GM23338 (cell line): Measurements from ENCODE around the gene GSTK1. TPM values are rescaled to one million over a fixed set of nuclear protein-coding genes. Genes with fewer than 3 reads are reported as not detected.

Experiments used
- ATAC-seq: fragments of 200-7000 bp; cut with Tn5 transposase; 3 replicates; pipeline ENCODE4 v1.9.1; 2020
- DNase-seq: peaks from one replicate; pipeline ENCODE4 v3.0.0-alpha.2; 2015; ENCODE audit warnings: low spot score
- H2AFZ ChIP-seq: fragments of 200-600 bp; sonication (generic); 2 replicates; pipeline ENCODE4 v1.8.0; 2016; ENCODE audit warnings: antibody characterized with exemption, mild to moderate bottlenecking, moderate library complexity
- H3F3A ChIP-seq: fragments of 200-600 bp; sonication (generic); replicated peaks from 2 replicates; pipeline ENCODE4 v1.8.0; 2017; ENCODE audit warnings: antibody characterized with exemption, mixed run types, low read depth
- H3K27ac ChIP-seq: fragments of 200-600 bp; sonication (generic); 2 replicates; pipeline ENCODE4 v1.6.1; 2016; ENCODE audit warnings: low read depth
- H3K27me3 ChIP-seq: fragments of 200-600 bp; sonication (generic); 2 replicates; pipeline ENCODE4 v1.8.0; 2016; ENCODE audit warnings: mild to moderate bottlenecking, mixed run types, moderate library complexity; ENCODE audit not compliant: insufficient read depth
- H3K36me3 ChIP-seq: fragments of 200-600 bp; sonication (generic); 2 replicates; pipeline ENCODE4 v1.8.0; 2016; ENCODE audit warnings: mild to moderate bottlenecking; ENCODE audit not compliant: insufficient read depth
- H3K4me1 ChIP-seq: fragments of 200-600 bp; sonication (generic); 2 replicates; pipeline ENCODE4 v1.8.0; 2016; ENCODE audit warnings: mild to moderate bottlenecking, moderate library complexity; ENCODE audit not compliant: insufficient read depth
- H3K4me2 ChIP-seq: fragments of 200-600 bp; sonication (generic); 2 replicates; pipeline ENCODE4 v1.7.1; 2017; ENCODE audit warnings: mixed run types
- H3K4me3 ChIP-seq: fragments of 200-600 bp; sonication (generic); 2 replicates; pipeline ENCODE4 v1.6.1; 2016; ENCODE audit warnings: mixed run types
- H3K79me2 ChIP-seq: fragments of 200-600 bp; sonication (generic); replicated peaks from 2 replicates; pipeline ENCODE4 v1.8.0; 2017; ENCODE audit warnings: mild to moderate bottlenecking; ENCODE audit not compliant: insufficient read depth
- H3K9me2 ChIP-seq: fragments of 200-600 bp; sonication (generic); 2 replicates; pipeline ENCODE4 v1.8.0; 2017; ENCODE audit not compliant: insufficient read depth
- H4K20me1 ChIP-seq: fragments of 200-600 bp; sonication (generic); replicated peaks from 2 replicates; pipeline ENCODE4 v1.8.0; 2017; ENCODE audit warnings: mild to moderate bottlenecking; ENCODE audit not compliant: insufficient read depth
- H3K27ac Mint-ChIP-seq: 2 replicates; pipeline ENCODE4 v1.8.0; 2020; ENCODE audit warnings: inconsistent platforms, mild to moderate bottlenecking, moderate library complexity, mixed read lengths
- H3K27me3 Mint-ChIP-seq: 3 replicates; pipeline ENCODE4 v1.8.0; 2022; ENCODE audit warnings: low read depth, mild to moderate bottlenecking, moderate library complexity, mixed read lengths, inconsistent platforms; ENCODE audit not compliant: insufficient read depth, poor library complexity
- H3K36me3 Mint-ChIP-seq: 3 replicates; pipeline ENCODE4 v1.8.0; 2021; ENCODE audit warnings: low read depth, mild to moderate bottlenecking, inconsistent platforms, moderate library complexity, mixed read lengths
- H3K4me1 Mint-ChIP-seq: 3 replicates; pipeline ENCODE4 v1.8.0; 2020; ENCODE audit warnings: mild to moderate bottlenecking, inconsistent platforms, mixed read lengths
- H3K4me3 Mint-ChIP-seq: 3 replicates; pipeline ENCODE4 v1.8.0; 2021; ENCODE audit warnings: moderate library complexity, mild to moderate bottlenecking, inconsistent platforms, mixed read lengths
- H3K9me3 Mint-ChIP-seq: 3 replicates; pipeline ENCODE4 v1.8.0; 2020; ENCODE audit warnings: moderate library complexity, mild to moderate bottlenecking, inconsistent platforms, mixed read lengths
- CREB1 ChIP-seq: fragments of 250-450 bp; sonication (Bioruptor Pico); IDR thresholded peaks from 2 replicates; pipeline ENCODE4 v1.5.0; 2020; ENCODE audit warnings: low read depth, mild to moderate bottlenecking, moderate library complexity
- EZH2phosphoT487 ChIP-seq: fragments of 200-600 bp; sonication (generic); IDR thresholded peaks from one replicate; pipeline ENCODE4 v1.8.1; 2018; ENCODE audit warnings: antibody characterized with exemption; ENCODE audit not compliant: unreplicated experiment
- POLR2AphosphoS5 ChIP-seq: IDR thresholded peaks from 2 replicates; pipeline ENCODE4 v1.6.1; 2016; ENCODE audit warnings: antibody characterized with exemption, low read depth
- STAT1 ChIP-seq: IDR thresholded peaks from one replicate; pipeline ENCODE4 v1.6.1; 2016; ENCODE audit warnings: antibody characterized with exemption; ENCODE audit not compliant: unreplicated experiment
- ZNF331 ChIP-seq: fragments of 250-450 bp; sonication (Bioruptor Pico); IDR thresholded peaks from 2 replicates; pipeline ENCODE4 v1.5.0; 2020; ENCODE audit warnings: low read depth, mild to moderate bottlenecking, moderate library complexity
- ZNF462 ChIP-seq: fragments of 250-450 bp; sonication (Bioruptor Pico); IDR thresholded peaks from 2 replicates; pipeline ENCODE4 v1.5.0; 2020; ENCODE audit warnings: mild to moderate bottlenecking, moderate library complexity
- polyA plus RNA-seq: library from polyadenylated mRNA; unstranded; fragments of >200 nt; fragmentation: Nextera tagmentation; extraction: Ambion mirVana; gene quantifications from 2 replicates; pipeline ENCODE4 v1.2.1, GENCODE V29; 2016
- total RNA-seq: library from RNA; depleted of rRNA; stranded (reverse); fragments of >200 nt; shearing (Covaris generic); gene quantifications from 2 replicates; pipeline ENCODE4 v1.2.3, GENCODE V29; 2014
- TF ChIP-seq, protein P1 (sequence below), 2 experiments: fragments of 200-600 bp in 1 of 2; sonication (generic) in 1 of 2; conservative IDR thresholded peaks; 2 replicates each; pipeline versions ENCODE4 v1.5.1 to v1.6.1; 2016 to 2017; ENCODE audit warnings: antibody characterized with exemption in 2 of 2, low read depth in 2 of 2, mild to moderate bottlenecking in 2 of 2, moderate library complexity in 1 of 2

GSTK1 gene
- total and polyA plus RNA-seq, 2 experiments from 2014 or later, result 26.4 to 27.5 TPM

- TF ChIP-seq ZNF462 (no peak), EZH2phosphoT487 (no peak), CREB1 (CRISPR knock-in tag) (no peak), STAT1 (no peak), POLR2AphosphoS5 (no peak), ZNF331 (no peak)
Measured at GRCh38 chr7:143216686-143217085, 46.6 kb upstream of the GSTK1 start (continued).

DNA sequence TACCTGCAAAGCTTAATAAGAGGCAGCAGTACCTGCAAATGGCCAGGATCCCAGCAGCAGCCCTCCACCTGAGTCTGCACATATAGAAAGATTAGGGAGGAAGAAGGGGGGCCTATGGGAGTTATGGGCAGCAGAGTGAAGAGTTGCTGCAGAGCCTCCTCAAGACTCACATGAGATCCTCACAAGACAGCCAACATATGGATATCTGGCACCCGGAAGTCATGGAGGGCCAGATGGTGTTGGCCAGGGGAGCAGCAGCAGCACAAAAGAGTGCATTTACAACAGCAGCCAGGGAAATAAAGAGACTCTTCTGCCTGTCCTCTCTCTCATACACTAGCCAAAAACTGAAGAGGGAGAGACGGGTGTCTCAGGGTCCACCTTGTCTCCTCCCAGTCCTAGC, 45.4 kb upstream of the GSTK1 start:
- no peaks in the 10 kb centered on the region for H3K4me1 Mint-ChIP-seq
- Histone ChIP-seq H3K9me2 (no peaks in the 10 kb centered on the region), H3K36me3 (no peaks in the 10 kb centered on the region), H3K79me2 (no peaks in the 10 kb centered on the region), H3K27me3 (no peaks in the 10 kb centered on the region), H4K20me1 (no peaks in the 10 kb centered on the region), H3K4me2 (no peak overlapping the region), H3K27ac (no peak overlapping the region), H3K4me3 (no peak overlapping the region), H2AFZ (no peak overlapping the region), H3F3A (no peaks in the 10 kb centered on the region), H3K4me1 (no peaks in the 10 kb centered on the region)
- no peaks in the 10 kb centered on the region for H3K27me3 Mint-ChIP-seq
- ATAC-seq (no peak), DNase-seq (no peak)
- no peak overlapping the region for H3K27ac Mint-ChIP-seq
- no peaks in the 10 kb centered on the region; the same call in 2 of the 3 replicates for H3K36me3 Mint-ChIP-seq
- no peak overlapping the region for H3K4me3 Mint-ChIP-seq
- H3K9me3 Mint-ChIP-seq, result no peaks in the 10 kb centered on the region; the same call in 2 of the 3 replicates
- no peak for TF ChIP-seq POLR2AphosphoS5
- TF ChIP-seq CREB1 (CRISPR knock-in tag), result no peak
- TF ChIP-seq, protein P1, sequence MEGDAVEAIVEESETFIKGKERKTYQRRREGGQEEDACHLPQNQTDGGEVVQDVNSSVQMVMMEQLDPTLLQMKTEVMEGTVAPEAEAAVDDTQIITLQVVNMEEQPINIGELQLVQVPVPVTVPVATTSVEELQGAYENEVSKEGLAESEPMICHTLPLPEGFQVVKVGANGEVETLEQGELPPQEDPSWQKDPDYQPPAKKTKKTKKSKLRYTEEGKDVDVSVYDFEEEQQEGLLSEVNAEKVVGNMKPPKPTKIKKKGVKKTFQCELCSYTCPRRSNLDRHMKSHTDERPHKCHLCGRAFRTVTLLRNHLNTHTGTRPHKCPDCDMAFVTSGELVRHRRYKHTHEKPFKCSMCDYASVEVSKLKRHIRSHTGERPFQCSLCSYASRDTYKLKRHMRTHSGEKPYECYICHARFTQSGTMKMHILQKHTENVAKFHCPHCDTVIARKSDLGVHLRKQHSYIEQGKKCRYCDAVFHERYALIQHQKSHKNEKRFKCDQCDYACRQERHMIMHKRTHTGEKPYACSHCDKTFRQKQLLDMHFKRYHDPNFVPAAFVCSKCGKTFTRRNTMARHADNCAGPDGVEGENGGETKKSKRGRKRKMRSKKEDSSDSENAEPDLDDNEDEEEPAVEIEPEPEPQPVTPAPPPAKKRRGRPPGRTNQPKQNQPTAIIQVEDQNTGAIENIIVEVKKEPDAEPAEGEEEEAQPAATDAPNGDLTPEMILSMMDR (conservative IDR thresholded peaks at IDR 0.05; ENCODE audit: low read depth in 2 of 2), result no peak
- TF ChIP-seq ZNF462, result no peak
- TF ChIP-seq EZH2phosphoT487, result no peak
- no peak for TF ChIP-seq ZNF331
